Measurements from ENCODE around the gene MGST1.

Gene MGST1

GRCh38 chr12:16347391-16348298, at the start of gene MGST1:
Gene MGST1 (plus strand): TSS chr12:16347645. CDS start chr12:16354253, 6,608 bp downstream.
- in situ Hi-C loops (cut with MboI; ENCODE audit: low sequenced_read_pairs): no loop called here

DNA sequence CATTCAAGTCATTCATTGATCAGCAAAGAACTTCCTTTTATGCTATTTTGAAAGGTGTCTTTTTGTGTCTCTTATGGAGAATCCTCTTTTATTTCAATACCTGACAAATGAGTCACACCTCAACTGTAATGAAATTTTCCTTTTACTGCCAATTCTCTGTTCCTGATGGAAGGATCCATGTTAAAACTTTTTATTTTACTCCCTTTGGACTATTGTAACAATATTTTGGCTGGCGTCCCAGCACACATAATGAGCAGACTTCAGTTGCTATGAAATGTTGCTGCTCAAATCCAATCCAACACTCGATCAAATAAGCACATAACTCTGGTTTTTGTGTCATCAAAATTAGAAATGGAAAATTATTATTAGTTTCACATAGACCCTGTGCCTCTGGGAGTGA, 48.0 kb upstream of the MGST1 start:
- in situ Hi-C loops (cut with MboI; ENCODE audit: low sequenced_read_pairs): no loop called here

DNA sequence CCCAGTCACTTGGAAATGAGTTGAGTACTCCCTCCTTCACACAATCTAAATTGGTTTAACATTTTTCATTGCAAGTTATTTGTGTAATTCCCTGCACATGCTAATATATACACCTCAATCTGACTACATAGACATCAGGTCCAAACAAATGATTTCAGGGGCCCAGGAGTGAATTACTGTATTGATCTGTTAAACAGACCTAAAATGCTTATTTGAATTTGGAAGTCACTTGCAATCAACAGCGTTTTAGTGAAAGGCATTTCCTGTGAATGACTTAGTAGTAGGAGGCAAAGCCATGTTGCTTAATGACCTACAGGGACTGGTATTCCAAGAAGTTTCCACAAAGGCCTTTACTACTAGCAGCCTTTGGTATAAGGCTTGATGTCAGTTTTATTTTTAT, 47.3 kb upstream of the MGST1 start:
- in situ Hi-C loops (cut with MboI; ENCODE audit: low sequenced_read_pairs): no loop called here

DNA sequence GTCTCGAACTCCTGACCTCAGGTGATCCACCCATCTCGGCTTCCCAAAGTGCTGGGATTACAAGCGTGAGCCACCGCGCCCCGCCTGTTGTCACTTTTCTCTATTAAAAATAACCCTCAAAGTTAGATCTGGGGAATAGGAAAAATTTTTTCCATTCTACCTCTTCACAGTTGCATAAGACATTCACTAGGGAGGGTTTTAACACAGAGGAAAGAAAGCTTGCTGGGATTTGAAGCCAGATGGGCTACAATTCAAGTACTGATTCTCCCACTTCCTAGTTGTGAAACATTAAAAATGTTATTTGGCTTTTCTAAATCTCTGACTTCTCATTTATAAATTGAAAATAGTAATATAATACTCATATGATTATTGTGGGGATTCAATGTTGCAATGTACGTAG, 46.7 kb upstream of the MGST1 start:
- in situ Hi-C loops (cut with MboI; ENCODE audit: low sequenced_read_pairs): no loop called here

GRCh38 chr12:16303939-16304338, 43.5 kb upstream of the MGST1 start:
- in situ Hi-C loops (cut with MboI; ENCODE audit: low sequenced_read_pairs): no loop called here

DNA sequence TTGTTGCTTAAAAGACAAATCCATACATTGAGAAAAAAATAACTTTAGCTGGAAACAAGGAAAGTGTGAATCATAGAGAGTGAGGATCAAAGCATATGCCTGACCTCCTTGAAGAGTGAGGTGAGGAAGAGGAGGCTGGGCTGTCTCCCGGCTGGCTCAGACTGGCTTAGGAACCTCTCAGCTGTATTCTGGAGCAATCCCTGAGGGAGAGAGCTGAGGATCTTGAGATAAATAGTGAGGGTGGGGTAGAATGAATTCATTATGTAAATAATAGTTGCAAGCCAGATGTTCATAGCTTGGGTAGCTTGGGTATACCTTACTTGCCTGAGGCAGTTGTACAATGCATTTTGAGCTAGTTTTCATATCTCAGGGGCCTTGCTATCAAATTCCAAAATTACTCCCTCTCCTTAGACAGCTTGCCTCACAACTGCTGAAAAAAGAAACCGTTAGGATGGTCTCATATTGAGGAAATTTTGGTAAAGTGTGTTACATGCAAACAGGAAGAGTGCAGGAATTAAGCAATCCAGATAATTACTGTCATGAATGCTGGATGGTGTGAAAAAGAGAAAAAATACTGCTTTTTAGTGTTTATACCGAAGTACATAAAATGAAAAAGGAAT, 39.5 kb upstream of the MGST1 start:
- in situ Hi-C loops (cut with MboI; ENCODE audit: low sequenced_read_pairs): no loop called here

DNA sequence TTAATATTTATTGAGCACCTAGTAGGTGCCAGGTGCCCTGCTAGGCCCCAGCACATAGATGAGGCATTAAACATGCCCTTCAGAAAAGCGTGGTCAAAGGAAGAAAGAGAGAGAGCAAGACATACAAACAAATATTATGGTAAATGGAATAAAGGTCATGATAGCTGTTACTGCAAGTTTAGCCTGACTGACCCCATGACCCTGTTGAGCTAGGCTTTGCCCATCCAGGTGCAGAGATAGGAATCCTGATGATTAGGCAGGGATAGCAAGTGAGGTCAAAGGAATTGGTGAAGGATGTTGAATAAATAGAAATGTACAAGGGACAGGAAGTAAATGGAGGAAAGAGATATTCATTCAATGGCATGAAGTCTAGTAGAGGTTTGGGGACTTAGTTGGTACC, 36.5 kb upstream of the MGST1 start:
- in situ Hi-C loops (cut with MboI; ENCODE audit: low sequenced_read_pairs): no loop called here

GRCh38 chr12:16323010-16323409, 24.4 kb upstream of the MGST1 start:
- in situ Hi-C loops (cut with MboI; ENCODE audit: low sequenced_read_pairs): no loop called here

DNA sequence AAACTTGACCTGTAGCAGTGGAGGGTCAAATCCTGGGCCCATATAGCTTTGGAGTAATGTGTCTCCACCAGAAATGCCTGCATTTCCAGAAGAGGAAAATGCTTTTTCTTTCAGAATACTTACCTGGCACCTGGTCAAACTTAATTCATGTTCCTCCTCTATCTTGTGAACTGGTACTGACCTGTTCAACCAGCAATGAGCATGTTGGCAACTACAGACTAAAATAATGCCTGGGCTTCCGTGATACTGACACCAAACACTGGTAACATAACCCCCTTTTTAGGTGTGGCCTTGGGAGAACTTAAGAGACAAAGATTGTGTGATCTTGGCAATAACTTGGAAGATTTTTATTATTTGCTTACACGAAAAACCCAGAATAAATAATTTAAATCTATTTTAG, 23.8 kb upstream of the MGST1 start:
- in situ Hi-C loops (cut with MboI; ENCODE audit: low sequenced_read_pairs): no loop called here

DNA sequence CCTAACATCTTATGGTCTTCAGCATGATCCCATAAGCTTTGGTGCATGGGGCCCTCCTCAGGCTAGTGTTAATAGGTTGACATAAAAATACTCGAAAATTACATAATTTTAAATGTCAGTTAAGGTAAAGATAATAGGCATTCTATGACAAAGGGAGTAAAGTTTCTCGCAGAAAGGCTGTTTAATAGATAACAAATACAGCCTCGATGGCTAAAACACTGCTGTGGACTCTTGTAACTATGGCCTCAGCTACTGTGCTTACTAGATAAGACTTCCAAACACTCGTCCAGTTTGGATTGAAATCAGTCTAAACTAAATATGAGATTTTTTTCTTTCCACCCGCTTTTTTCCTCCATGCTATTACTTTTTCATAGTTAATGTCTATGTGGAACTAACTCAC, 23.2 kb upstream of the MGST1 start:
- in situ Hi-C loops (cut with MboI; ENCODE audit: low sequenced_read_pairs): no loop called here

- in situ Hi-C loops (cut with MboI; ENCODE audit: low sequenced_read_pairs): no loop called here
These were observed 22.7 kb upstream of the MGST1 start for GRCh38 chr12:16324772-16325171.

DNA sequence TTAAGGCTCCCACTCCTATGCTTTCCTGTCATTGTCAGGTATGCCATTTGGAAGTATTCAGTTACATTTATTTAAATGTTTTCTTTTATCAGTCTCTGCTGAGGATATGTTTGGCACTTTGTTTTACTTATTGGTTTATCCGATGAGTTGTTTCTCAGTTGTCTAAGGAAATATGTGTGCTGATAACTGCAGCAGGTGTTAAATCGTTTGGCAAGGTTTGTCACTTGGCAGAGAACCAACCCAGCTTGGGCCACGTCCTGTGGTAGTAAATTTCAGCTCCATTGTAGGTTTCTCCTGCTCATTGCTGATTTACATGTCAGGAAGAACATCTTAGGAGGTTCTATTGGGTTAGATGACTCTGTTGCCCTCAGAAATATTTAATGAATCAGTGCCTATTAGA, 22.0 kb upstream of the MGST1 start:
- in situ Hi-C loops (cut with MboI; ENCODE audit: low sequenced_read_pairs): no loop called here

- in situ Hi-C loops (cut with MboI; ENCODE audit: low sequenced_read_pairs): no loop called here
These were observed 19.5 kb upstream of the MGST1 start for GRCh38 chr12:16327963-16328362.

DNA sequence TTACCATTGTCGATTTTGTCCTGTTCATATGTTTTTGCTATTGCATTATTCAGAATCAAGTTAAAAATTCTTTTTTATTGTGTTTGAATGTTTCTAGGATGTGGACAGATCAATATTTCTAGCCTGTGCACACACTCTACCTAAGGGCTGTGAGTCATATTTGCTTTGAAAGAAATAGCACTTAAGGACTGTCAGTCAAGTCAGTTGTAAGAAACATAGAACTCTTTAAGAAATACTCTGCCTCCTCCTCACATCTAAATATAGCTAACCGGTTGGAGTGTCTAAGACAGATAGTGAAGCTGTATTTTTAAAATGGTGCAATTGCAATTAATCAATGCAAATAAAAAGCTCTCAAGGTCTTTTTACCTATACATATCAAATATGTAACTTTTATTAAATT, 17.9 kb upstream of the MGST1 start:
- in situ Hi-C loops (cut with MboI; ENCODE audit: low sequenced_read_pairs): no loop called here

- in situ Hi-C loops (cut with MboI; ENCODE audit: low sequenced_read_pairs): no loop called here
These were observed 16.9 kb upstream of the MGST1 start for GRCh38 chr12:16330560-16330959.

GRCh38 chr12:16331998-16332397, 15.4 kb upstream of the MGST1 start:
- in situ Hi-C loops (cut with MboI; ENCODE audit: low sequenced_read_pairs): no loop called here

- in situ Hi-C loops (cut with MboI; ENCODE audit: low sequenced_read_pairs): no loop called here
These were observed 11.6 kb upstream of the MGST1 start for GRCh38 chr12:16335838-16336237.

DNA sequence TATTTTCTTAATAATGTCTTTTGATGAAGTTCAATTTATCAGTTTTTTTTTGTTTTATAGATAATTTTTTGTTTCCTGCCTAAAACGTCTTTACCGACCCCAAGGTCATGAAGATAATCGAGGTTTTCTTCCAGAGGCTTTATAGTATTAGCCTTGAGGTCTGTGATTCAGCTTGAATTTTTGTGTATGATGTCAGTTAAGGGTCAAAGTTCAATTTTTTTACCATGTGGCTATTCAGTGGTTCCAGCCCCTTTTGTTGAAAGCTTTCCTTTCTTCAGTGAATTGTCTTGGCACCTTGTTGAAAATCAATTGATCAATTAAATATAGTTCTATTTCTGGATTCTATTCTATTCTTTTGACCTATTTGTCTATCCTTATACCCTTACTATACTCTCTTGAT, 3.2 kb upstream of the MGST1 start:
- in situ Hi-C loops (cut with MboI; ENCODE audit: low sequenced_read_pairs): no loop called here

DNA sequence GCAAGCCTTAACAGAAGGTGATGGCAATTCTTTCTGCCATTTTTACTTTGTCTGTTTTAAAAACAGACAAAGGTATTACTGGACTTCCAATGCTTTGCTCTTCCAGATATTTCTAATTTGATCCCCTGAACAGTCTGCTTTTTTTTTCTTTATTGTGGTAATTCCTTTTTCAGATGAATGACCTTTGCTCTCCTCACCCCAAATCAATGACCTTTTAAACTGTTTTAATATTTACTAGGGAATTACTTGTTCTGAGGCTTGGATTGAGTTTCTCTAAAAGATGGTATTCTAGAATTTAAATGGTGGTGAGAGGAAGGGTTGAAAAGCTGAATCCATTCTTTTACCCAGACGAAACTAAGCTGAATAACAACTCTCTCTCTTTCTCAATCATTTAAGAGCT, 2.3 kb upstream of the MGST1 start:
- in situ Hi-C loops (cut with MboI; ENCODE audit: low sequenced_read_pairs): no loop called here

GRCh38 chr12:16346958-16347357, 487 bp upstream of the MGST1 start:
- in situ Hi-C loops (cut with MboI; ENCODE audit: low sequenced_read_pairs): no loop called here

DNA sequence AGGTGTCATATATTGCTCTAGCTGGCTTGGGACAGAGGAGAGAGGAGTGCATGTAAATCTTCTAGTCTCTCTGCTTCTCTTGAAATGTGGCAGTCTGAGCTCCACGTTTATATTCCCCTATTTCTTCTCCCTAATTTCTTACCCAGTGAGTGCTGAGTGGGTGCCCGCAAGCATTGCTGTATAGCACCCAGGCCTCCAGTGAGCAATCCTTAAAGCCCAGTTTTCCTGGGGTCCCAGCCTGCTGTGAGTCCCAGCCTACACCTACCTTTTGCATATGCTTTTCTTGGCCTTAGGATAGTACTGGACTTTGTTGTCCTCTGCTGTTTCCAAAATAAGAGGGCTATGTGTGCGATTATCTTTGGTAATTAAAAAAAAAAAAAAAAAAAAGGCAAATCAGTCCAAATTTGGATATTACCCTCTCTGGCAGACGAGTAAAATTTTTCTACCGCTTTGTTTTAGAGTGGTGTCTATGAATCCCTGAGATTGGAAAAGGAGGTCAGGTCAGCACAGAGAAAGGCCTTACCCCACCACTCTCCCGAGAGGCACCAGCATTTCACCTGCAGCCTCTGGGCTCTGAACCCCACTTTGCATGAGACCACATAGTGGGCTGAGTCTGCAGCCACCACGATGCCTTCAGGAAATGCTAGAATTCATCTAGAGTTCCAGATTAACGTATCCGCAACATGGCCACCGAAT, 1.1 kb downstream of the MGST1 start:
- in situ Hi-C loops (cut with MboI; ENCODE audit: low sequenced_read_pairs): no loop called here

DNA sequence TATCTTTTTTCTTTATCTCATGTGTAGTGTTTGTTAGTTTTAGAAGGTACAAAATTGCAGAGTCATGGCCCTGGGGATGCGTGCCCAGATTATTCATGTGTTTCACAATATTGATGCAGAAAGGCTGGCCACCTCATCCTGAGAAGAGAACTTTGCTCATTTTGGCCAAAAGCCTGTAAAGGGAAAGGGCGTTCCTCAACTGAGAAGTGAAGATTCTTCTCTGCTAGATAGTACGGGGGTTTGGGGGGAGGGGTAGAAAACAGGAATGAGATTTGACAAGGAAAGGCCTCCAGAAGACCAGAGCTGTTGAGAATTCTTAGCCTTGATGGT, 1.7 kb downstream of the MGST1 start:
- in situ Hi-C loops (cut with MboI; ENCODE audit: low sequenced_read_pairs): no loop called here
